NT2/D1 (cell line): ENCODE measurements around the gene COLEC12.
"Not testable (repeated sequence)": the region's sequence is repeated elsewhere in the genome, so short reads cannot be mapped to it uniquely, and the experiment has no call there.

ENCODE experiments used
- DNase-seq: peaks from one replicate; pipeline ENCODE4 v3.0.0-alpha.2; 2011; ENCODE audit warnings: low read depth, low spot score
- H3K27me3 ChIP-seq: 2 replicates; pipeline ENCODE4 v1.6.0; 2011; ENCODE audit warnings: mild to moderate bottlenecking; ENCODE audit not compliant: insufficient read length, insufficient read depth
- H3K36me3 ChIP-seq: 2 replicates; pipeline ENCODE4 v1.6.1; 2011; ENCODE audit warnings: mild to moderate bottlenecking, low read length, mixed read lengths; ENCODE audit not compliant: insufficient read depth, insufficient read length
- H3K4me1 ChIP-seq: 2 replicates; pipeline ENCODE4 v1.5.1; 2011; ENCODE audit not compliant: insufficient read depth, insufficient read length
- H3K4me3 ChIP-seq: 2 replicates; pipeline ENCODE4 v1.5.1; 2011; ENCODE audit warnings: low read depth; ENCODE audit not compliant: insufficient read length
- H3K9ac ChIP-seq: 2 replicates; pipeline ENCODE4 v1.6.0; 2011; ENCODE audit warnings: low read depth; ENCODE audit not compliant: insufficient read length
- H3K9me3 ChIP-seq: 2 replicates; pipeline ENCODE4 v1.5.1; 2011; ENCODE audit warnings: mild to moderate bottlenecking, low read length; ENCODE audit not compliant: insufficient read depth
- SUZ12 ChIP-seq: IDR thresholded peaks from 2 replicates; pipeline ENCODE4 v1.6.1; 2011; ENCODE audit not compliant: insufficient read length, insufficient read depth; ENCODE audit errors: extremely low read depth
- YY1 ChIP-seq: IDR thresholded peaks from 2 replicates; pipeline ENCODE4 v1.6.1; 2011; ENCODE audit not compliant: insufficient read length, insufficient read depth
- ZNF274 ChIP-seq: IDR thresholded peaks from 2 replicates; pipeline ENCODE4 v1.6.1; 2011; ENCODE audit warnings: mild to moderate bottlenecking, low read depth, low read length

COLEC12 gene

GRCh38 chr18:302097-302496 lies 198.4 kb downstream of the COLEC12 start:
- no peaks in the 10 kb centered on the region for H3K27me3 ChIP-seq
- H3K9ac ChIP-seq: no peak overlapping the region
- DNase-seq: no peak
- H3K9me3 ChIP-seq: peaks cover 7% of the 10 kb centered on the region; the same call in 1 of the 2 replicates
- TF ChIP-seq SUZ12 (no peak), YY1 (no peak), ZNF274 (no peak)
- no peaks in the 10 kb centered on the region for H3K36me3 ChIP-seq
- peaks cover 4% of the 10 kb centered on the region for H3K4me1 ChIP-seq
- H3K4me3 ChIP-seq: no peak overlapping the region

GRCh38 chr18:297936-298335 lies 202.6 kb downstream of the COLEC12 start:
- Histone ChIP-seq H3K9me3 (peaks cover 7% of the 10 kb centered on the region; the same call in 1 of the 2 replicates), H3K4me3 (no peak overlapping the region), H3K27me3 (no peaks in the 10 kb centered on the region), H3K9ac (no peak overlapping the region), H3K4me1 (no peaks in the 10 kb centered on the region), H3K36me3 (no peaks in the 10 kb centered on the region)
- no peak for DNase-seq
- no peak for TF ChIP-seq ZNF274
- TF ChIP-seq SUZ12: no peak
- no peak for TF ChIP-seq YY1

GRCh38 chr18:295756-296490 lies 204.6 kb downstream of the COLEC12 start:
- Histone ChIP-seq H3K9ac (no peak overlapping the region), H3K9me3 (peaks cover 7% of the 10 kb centered on the region; the same call in 1 of the 2 replicates), H3K4me1 (no peaks in the 10 kb centered on the region), H3K36me3 (no peaks in the 10 kb centered on the region), H3K27me3 (no peaks in the 10 kb centered on the region), H3K4me3 (no peak overlapping the region)
- DNase-seq: no peak
- no peak for TF ChIP-seq YY1
- TF ChIP-seq SUZ12: no peak
- TF ChIP-seq ZNF274: no peak

GRCh38 chr18:294566-294965 lies 205.9 kb downstream of the COLEC12 start:
- DNase-seq: no peak
- no peaks in the 10 kb centered on the region for H3K36me3 ChIP-seq

GRCh38 chr18:293536-293935 lies 207.0 kb downstream of the COLEC12 start:
- no peaks in the 10 kb centered on the region for H3K4me1 ChIP-seq
- TF ChIP-seq SUZ12: no peak
- TF ChIP-seq ZNF274: no peak
- no peak for TF ChIP-seq YY1
- H3K4me3 ChIP-seq: no peak overlapping the region
- no peak overlapping the region for H3K9ac ChIP-seq
- H3K36me3 ChIP-seq: no peaks in the 10 kb centered on the region
- H3K9me3 ChIP-seq: no peaks in the 10 kb centered on the region
- DNase-seq: no peak
- no peaks in the 10 kb centered on the region for H3K27me3 ChIP-seq

More at GRCh38 chr18:294566-294965, 205.9 kb downstream of the COLEC12 start:
- no peaks in the 10 kb centered on the region for H3K4me1 ChIP-seq
- H3K9me3 ChIP-seq: no peaks in the 10 kb centered on the region
- H3K9ac ChIP-seq: no peak overlapping the region
- no peak overlapping the region for H3K4me3 ChIP-seq
- TF ChIP-seq ZNF274 (no peak), YY1 (no peak)
- H3K27me3 ChIP-seq: no peaks in the 10 kb centered on the region

GRCh38 chr18:292271-292670 lies 208.2 kb downstream of the COLEC12 start:
- TF ChIP-seq YY1 (no peak), ZNF274 (no peak), SUZ12 (no peak)
- Histone ChIP-seq H3K36me3 (no peaks in the 10 kb centered on the region), H3K4me3 (no peak overlapping the region), H3K9me3 (no peaks in the 10 kb centered on the region), H3K9ac (no peak overlapping the region), H3K27me3 (no peaks in the 10 kb centered on the region), H3K4me1 (no peaks in the 10 kb centered on the region)
- no peak for DNase-seq

GRCh38 chr18:289970-290369 lies 210.5 kb downstream of the COLEC12 start:
- H3K36me3 ChIP-seq, H3K9ac ChIP-seq, H3K4me3 ChIP-seq, H3K27me3 ChIP-seq, H3K4me1 ChIP-seq, H3K9me3 ChIP-seq, DNase-seq: not testable (repeated sequence)

- no peak for DNase-seq
- Histone ChIP-seq H3K9me3 (no peaks in the 10 kb centered on the region), H3K4me1 (no peaks in the 10 kb centered on the region), H3K4me3 (no peak overlapping the region), H3K36me3 (no peaks in the 10 kb centered on the region), H3K27me3 (no peaks in the 10 kb centered on the region), H3K9ac (no peak overlapping the region)
- TF ChIP-seq YY1: no peak
- no peak for TF ChIP-seq ZNF274
- no peak for TF ChIP-seq SUZ12
Measured at GRCh38 chr18:289026-289425, 211.5 kb downstream of the COLEC12 start.
